ENCODE data around the gene TUT7. TPM values are rescaled to one million over a fixed set of nuclear protein-coding genes. Genes with fewer than 3 reads are reported as not detected.

TUT7 gene
- total and polyA plus RNA-seq, 8 donors: 11.9 to 143 (median 46.2) TPM

- H3K27ac ChIP-seq: no peak overlapping the region
- H3K9me3 ChIP-seq: peaks cover 3 to 39% (median 30%) of the 10 kb centered on the region in 4 donors
- DNase-seq: no peak
- intact Hi-C loops (cut with DNase I; ENCODE audit: low total_unique reads): no loop called here
- no peaks in the 10 kb centered on the region for H3K27me3 ChIP-seq
- TF ChIP-seq POLR2AphosphoS5 (IDR thresholded peaks at IDR 0.05) (no peak), EP300 (IDR thresholded peaks at IDR 0.05) (no peak), POLR2A (IDR thresholded peaks at IDR 0.05) (no peak)
- TF ChIP-seq, protein P1, sequence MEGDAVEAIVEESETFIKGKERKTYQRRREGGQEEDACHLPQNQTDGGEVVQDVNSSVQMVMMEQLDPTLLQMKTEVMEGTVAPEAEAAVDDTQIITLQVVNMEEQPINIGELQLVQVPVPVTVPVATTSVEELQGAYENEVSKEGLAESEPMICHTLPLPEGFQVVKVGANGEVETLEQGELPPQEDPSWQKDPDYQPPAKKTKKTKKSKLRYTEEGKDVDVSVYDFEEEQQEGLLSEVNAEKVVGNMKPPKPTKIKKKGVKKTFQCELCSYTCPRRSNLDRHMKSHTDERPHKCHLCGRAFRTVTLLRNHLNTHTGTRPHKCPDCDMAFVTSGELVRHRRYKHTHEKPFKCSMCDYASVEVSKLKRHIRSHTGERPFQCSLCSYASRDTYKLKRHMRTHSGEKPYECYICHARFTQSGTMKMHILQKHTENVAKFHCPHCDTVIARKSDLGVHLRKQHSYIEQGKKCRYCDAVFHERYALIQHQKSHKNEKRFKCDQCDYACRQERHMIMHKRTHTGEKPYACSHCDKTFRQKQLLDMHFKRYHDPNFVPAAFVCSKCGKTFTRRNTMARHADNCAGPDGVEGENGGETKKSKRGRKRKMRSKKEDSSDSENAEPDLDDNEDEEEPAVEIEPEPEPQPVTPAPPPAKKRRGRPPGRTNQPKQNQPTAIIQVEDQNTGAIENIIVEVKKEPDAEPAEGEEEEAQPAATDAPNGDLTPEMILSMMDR (IDR thresholded peaks at IDR 0.05): no peak
- H3K36me3 ChIP-seq: no peaks in the 10 kb centered on the region
- WGBS, 5 donors: 78 to 87% (median 85%) methylated on average over 3 of the region's 3 CpGs
- no peak overlapping the region for H3K4me3 ChIP-seq
- no peaks in the 10 kb centered on the region for H3K4me1 ChIP-seq
These were observed 14.8 kb upstream of the TUT7 start for GRCh38 chr9:86368871-86369521.

DNA sequence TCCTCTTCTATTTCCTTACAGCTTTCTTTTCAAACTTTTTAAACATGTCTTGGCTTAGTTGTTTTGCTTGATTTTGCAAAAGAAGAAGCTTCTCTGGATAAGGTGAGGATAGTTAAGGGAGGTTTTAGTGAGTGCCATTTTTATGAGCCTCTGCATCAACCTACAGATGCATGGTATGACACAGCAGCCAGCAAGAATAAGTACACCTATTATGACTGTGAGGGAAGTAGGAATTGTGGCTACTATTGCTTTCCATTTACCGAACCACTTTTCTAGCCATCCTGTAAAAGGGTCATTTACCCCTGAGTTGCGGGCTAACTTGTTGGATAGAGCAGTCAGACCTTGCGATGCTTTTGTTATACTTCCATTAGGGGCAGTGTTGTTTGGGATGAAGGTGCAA is 7.0 kb upstream of the TUT7 start:
- Histone ChIP-seq H3K27me3 (no peaks in the 10 kb centered on the region), H3K27ac (no peak overlapping the region), H3K9me3 (peaks cover 0 to 1% (median under 1%) of the 10 kb centered on the region in 4 donors), H3K4me3 (no peak overlapping the region), H3K4me1 (no peaks in the 10 kb centered on the region), H3K36me3 (no peaks in the 10 kb centered on the region)
- intact Hi-C loops (cut with DNase I; ENCODE audit: low total_unique reads): no loop called here
- TF ChIP-seq EP300 (IDR thresholded peaks at IDR 0.05): no peak
- no peak for TF ChIP-seq POLR2A (IDR thresholded peaks at IDR 0.05)
- TF ChIP-seq POLR2AphosphoS5 (IDR thresholded peaks at IDR 0.05): no peak
- TF ChIP-seq, protein P1 (IDR thresholded peaks at IDR 0.05): no peak
- DNase-seq: no peak
- 90 to 96% (median 94%) methylated on average over 3 of the region's 3 CpGs for WGBS, 5 donors

DNA sequence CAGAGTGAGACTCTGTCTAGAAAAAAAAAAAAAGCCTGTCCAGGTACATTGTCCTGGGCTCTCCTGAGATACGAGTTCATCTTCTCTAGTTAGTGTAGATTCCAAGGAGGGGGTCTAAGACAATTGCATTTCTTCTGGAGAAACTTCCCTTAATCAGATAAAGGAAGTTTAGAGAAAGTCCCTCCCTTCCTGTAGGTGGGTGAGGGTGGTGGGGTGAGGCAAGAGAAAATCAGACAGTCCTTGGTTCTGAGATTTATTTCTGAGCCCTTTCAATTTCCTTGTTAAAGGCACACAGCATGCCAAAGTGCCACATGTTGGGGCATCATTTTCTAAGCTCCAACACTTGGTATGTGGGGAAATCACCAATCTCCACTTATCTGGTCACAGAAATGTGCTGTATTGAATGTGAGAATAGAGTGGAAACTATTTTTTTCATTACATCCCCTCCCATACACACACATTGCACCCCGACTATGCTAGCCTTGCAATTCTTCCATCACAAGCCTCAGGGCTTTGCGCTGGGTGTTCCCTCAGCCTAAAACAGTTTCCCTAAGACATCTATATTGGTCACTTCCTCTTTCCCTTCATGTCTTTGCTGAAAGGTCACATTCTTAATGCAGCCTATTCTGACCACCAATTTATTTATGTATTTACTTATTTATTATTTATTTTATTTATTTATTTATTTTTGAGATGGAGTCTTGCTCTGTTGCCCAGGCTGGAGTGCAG is 5.1 kb upstream of the TUT7 start:
- H3K9me3 ChIP-seq: no peaks in the 10 kb centered on the region
- no peak for DNase-seq
- TF ChIP-seq, protein P1 (IDR thresholded peaks at IDR 0.05): no peak
- TF ChIP-seq EP300 (IDR thresholded peaks at IDR 0.05): no peak
- no peak for TF ChIP-seq POLR2A (IDR thresholded peaks at IDR 0.05)
- no peak for TF ChIP-seq POLR2AphosphoS5 (IDR thresholded peaks at IDR 0.05)
- H3K27me3 ChIP-seq: no peaks in the 10 kb centered on the region
- H3K4me1 ChIP-seq: peaks cover 0 to 13% (median 4%) of the 10 kb centered on the region in 4 donors
- H3K36me3 ChIP-seq: no peaks in the 10 kb centered on the region
- WGBS, 5 donors: 77 to 85% (median 80%) methylated on average over 3 of the region's 3 CpGs
- intact Hi-C loops (cut with DNase I; ENCODE audit: low total_unique reads): no loop called here
- H3K27ac ChIP-seq: no peak overlapping the region
- no peak overlapping the region for H3K4me3 ChIP-seq

DNA sequence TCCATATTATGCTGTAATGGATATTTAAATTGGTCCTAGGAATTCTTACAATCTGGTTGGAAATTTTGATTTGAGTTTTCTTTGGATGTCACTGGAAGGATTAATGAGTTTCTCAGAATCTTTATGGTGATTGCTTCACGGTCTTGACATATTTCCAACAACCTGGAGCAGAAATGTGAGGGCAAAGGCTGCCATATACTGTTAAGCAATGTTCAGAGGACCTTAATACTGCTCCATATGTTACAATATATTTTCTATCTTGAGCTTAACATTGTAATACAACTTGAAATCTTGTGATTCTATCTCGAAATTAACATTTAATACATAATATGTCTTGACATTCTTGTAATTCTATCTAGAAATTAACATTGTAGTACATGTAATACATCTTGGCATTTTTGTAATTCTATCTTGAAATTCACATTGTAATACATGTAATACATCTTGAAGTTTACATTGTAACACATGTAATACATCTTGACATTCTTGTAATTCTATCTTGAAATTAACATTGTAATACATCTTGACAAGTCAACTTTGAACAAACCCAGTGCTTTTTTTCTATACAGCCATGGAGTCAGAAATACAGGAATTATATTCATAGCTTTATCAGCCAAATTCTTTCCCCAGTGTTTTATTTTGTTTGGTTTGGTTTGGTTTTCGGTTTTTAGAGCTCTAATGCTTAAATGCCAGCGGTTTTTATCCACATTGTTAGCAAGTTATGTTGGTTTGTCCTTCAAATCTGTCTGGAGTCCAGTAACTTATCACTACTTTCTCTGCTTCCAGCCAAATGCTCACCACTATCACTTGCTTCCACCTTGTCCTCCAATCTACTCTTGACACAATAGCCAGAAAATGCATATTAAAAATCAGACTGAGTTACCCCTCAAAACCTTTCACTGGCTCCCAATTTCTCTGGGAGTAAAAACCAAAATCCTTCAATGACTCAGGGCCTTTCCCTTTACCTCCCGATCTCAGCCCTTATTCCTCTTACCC is 3.0 kb upstream of the TUT7 start:
- Histone ChIP-seq H3K4me3 (no peak overlapping the region), H3K4me1 (peaks cover 11 to 26% (median 17%) of the 10 kb centered on the region in 4 donors), H3K36me3 (peaks cover 0 to 7% (median 3%) of the 10 kb centered on the region in 4 donors), H3K9me3 (no peaks in the 10 kb centered on the region), H3K27ac (no peak overlapping the region), H3K27me3 (no peaks in the 10 kb centered on the region)
- intact Hi-C loops (cut with DNase I; ENCODE audit: low total_unique reads): no loop called here
- DNase-seq: no peak
- TF ChIP-seq POLR2AphosphoS5 (IDR thresholded peaks at IDR 0.05) (no peak), POLR2A (IDR thresholded peaks at IDR 0.05) (no peak), EP300 (IDR thresholded peaks at IDR 0.05) (no peak)
- TF ChIP-seq, protein P1 (IDR thresholded peaks at IDR 0.05): no peak
- 55 to 68% (median 62%) methylated on average over 5 of the region's 5 CpGs for WGBS, 5 donors
